ENCODE data around the gene SLK.

SLK gene

DNA sequence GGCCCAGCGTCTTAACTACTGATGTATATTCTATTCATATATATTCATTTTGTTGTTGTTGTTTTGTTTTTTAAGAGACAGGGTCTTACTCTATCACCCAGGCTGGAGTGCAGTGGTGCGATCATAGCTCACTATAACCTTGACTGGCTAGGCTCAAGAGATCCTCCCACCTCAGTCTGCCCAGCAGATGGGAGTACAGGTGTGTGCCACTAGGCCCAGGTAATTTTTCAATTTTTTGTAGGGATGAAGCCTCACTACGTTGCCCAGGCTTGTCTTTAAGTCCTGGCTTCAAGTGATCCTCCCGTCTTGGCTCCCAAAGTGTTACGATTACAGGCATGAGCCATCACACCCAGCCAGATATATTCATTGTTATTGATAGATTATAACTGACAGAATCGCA lies 36.1 kb upstream of the SLK start:
- H3K4me3 ChIP-seq (ENCODE audit: low read depth, low read length), result no peak overlapping the region
- DNase-seq (ENCODE audit: low read depth), result no peak
- TF ChIP-seq, protein P1, sequence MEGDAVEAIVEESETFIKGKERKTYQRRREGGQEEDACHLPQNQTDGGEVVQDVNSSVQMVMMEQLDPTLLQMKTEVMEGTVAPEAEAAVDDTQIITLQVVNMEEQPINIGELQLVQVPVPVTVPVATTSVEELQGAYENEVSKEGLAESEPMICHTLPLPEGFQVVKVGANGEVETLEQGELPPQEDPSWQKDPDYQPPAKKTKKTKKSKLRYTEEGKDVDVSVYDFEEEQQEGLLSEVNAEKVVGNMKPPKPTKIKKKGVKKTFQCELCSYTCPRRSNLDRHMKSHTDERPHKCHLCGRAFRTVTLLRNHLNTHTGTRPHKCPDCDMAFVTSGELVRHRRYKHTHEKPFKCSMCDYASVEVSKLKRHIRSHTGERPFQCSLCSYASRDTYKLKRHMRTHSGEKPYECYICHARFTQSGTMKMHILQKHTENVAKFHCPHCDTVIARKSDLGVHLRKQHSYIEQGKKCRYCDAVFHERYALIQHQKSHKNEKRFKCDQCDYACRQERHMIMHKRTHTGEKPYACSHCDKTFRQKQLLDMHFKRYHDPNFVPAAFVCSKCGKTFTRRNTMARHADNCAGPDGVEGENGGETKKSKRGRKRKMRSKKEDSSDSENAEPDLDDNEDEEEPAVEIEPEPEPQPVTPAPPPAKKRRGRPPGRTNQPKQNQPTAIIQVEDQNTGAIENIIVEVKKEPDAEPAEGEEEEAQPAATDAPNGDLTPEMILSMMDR (IDR thresholded peaks at IDR 0.05; ENCODE audit: control insufficient read depth, extremely low read depth, insufficient read depth), result no peak

DNA sequence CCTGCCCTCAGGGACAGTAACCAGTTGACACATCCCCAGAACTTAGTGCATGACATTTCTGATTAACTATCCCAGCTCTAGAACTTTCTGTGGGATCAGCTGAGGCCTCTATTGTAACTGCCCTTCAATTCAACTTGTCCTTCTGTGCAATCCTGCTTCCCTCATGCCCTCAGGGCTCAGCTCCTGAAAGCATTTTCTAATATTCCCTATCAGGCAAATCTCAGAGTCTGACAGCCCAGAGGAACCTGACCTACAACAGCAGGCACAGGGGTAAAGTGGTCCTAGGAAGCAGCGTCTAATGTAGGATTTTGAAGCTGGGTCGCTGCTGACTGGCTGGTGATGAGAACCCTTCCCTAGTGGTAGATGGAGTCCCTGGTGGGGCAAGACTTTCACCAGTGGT lies 35.3 kb upstream of the SLK start:
- TF ChIP-seq, protein P1 (IDR thresholded peaks at IDR 0.05; ENCODE audit: control insufficient read depth, extremely low read depth, insufficient read depth), result no peak
- H3K4me3 ChIP-seq (ENCODE audit: low read depth, low read length), result no peak overlapping the region
- DNase-seq (ENCODE audit: low read depth), result no peak

DNA sequence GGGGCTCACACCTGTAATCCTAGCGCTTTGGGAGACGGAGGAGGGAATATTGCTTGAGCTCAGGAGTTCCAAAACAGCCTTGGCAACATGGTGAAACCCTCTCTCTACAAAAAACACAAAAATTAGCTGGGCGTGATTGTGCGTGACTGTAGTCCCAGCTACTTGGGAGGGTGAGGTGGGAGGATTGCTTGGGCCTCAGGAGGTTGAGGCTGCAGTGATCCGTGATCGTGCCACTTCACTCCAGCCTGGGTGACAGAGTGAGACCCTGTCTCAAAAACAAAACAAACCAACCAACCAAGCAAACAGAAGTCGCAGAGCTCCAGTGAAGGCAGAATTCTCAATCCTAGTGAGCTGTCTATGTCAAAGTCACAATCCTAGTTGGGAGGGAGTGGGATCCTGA lies 34.7 kb upstream of the SLK start:
- no peak for DNase-seq (ENCODE audit: low read depth)
- no peak overlapping the region for H3K4me3 ChIP-seq (ENCODE audit: low read depth, low read length)
- TF ChIP-seq, protein P1 (IDR thresholded peaks at IDR 0.05; ENCODE audit: control insufficient read depth, extremely low read depth, insufficient read depth), result no peak

DNA sequence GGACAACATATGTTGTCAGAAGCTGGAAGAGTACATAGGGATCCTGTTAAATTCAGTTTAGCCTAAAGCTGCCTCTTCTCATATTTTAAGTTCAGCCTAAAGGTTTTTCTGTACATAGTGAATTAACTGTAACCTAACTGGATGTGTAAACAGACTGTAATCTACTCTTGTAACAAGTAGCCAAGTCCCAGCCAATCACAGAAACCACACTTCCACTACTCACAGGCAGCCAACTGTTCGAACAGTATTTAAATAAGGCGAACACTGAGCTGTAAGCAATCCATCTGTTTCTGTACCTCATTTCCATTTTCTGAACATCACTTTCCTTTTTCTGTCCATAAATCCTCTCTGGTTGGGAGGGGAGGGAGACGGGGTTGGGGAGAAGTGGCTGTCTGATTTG lies 34.0 kb upstream of the SLK start:
- H3K4me3 ChIP-seq (ENCODE audit: low read depth, low read length), result no peak overlapping the region
- DNase-seq (ENCODE audit: low read depth), result no peak

DNA sequence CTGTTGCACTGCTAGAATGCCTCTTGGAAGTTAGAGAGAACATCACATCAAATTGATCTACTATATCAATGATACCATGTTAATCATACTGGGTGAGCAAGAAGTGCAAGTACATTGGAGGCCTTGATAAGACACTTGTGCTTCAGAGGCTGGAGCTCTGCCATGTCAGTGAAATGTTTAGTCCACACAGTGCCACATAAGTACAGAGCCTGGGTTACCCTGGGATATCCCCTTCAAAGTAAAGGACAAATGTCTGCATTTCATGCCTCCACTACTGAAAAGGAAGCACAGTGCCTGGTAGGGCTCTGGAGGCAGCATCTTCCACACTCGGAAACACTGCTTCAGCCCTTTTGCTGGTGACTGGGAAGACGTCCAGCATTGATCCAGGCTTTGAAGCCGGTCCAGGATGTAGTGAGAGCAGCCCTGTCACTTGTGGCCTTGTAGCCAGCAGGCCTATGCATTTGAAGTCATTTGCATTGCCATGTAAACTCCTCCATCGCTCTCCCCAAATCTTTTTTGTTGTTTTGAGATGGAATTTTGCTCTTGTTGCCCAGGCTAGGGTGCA lies 33.3 kb upstream of the SLK start:
- TF ChIP-seq, protein P1 (IDR thresholded peaks at IDR 0.05; ENCODE audit: control insufficient read depth, extremely low read depth, insufficient read depth), result no peak
- no peak for DNase-seq (ENCODE audit: low read depth)

More for the DNA sequence above, 34.0 kb upstream of the SLK start:
- TF ChIP-seq, protein P1 (IDR thresholded peaks at IDR 0.05; ENCODE audit: control insufficient read depth, extremely low read depth, insufficient read depth), result no peak

DNA sequence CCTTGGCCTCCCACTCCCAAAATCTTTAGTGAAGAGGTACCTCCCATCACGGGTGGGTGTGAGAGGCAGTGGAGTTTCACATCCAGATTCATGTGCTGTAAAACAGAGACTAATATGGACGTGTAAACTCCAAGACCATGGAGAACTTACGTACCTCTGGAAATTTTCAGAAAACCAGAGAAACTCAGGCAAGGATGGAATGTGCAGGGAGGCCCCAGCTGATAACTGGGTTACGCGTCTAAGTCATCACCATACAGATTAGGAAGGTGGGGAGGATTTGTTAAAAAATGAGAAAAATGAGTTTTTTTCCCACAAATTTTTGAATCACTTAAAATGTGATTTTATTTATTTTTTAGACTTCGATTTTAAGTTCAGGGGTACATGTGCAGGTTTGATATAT lies 32.6 kb upstream of the SLK start:
- no peak overlapping the region for H3K4me3 ChIP-seq (ENCODE audit: low read depth, low read length)
- TF ChIP-seq, protein P1 (IDR thresholded peaks at IDR 0.05; ENCODE audit: control insufficient read depth, extremely low read depth, insufficient read depth), result no peak
- DNase-seq (ENCODE audit: low read depth), result no peak

More for the DNA sequence above, 33.3 kb upstream of the SLK start:
- no peak overlapping the region for H3K4me3 ChIP-seq (ENCODE audit: low read depth, low read length)

DNA sequence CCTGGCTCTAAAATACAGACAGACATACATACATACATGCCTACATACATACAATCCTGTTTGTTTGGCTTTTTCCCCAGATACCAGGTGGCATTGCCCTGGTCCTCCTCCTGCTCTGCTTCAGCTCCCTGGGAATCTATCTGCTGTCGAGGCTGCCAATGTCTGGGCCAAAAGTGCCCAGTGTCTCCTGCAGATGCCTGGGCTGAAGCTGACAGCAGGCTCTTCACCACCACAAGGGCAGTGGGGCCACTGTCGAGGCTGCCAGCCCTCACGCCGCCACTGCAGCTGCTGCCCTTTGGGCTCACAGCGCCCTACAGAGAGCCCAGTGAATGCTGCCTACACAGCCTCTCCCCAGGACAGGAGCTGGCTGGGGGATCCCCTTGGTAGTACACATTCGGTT lies 30.9 kb upstream of the SLK start:
- no peak for DNase-seq (ENCODE audit: low read depth)
- TF ChIP-seq, protein P1 (IDR thresholded peaks at IDR 0.05; ENCODE audit: control insufficient read depth, extremely low read depth, insufficient read depth), result no peak
- H3K4me3 ChIP-seq (ENCODE audit: low read depth, low read length), result no peak overlapping the region

Measured in LNCaP clone FGC (cell line).